ENCODE results near the gene CCDC167.

DNA sequence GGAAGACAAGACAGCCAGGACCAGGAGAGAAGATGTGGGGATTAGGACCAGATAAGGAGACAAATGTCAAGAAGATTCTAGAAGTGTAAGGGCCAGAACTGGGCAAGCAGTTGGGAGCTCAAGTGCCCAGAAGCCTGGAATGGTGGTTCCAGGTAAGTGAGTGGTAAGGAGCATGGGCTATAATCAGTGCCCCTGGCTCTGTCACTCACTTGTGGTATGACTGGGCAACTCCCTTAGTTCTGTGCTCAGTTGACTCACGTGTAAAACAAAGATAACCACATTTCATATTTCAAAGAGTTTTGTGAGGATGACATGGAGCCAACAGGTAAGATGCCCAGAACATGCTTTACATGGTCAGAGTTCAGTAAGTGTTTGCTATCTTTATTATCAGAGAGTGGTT is 11.2 kb downstream of the CCDC167 start:
- TF ChIP-seq GABPA (IDR thresholded peaks at IDR 0.05; ENCODE audit: borderline replicate concordance, insufficient read depth, low read length) = no peak
- no peak for TF ChIP-seq SP1 (IDR thresholded peaks at IDR 0.05; ENCODE audit: low read depth, low read length)
- no peak for TF ChIP-seq POLR2AphosphoS5 (IDR thresholded peaks at IDR 0.05; ENCODE audit: low read depth, low read length)
- TF ChIP-seq, protein P1, sequence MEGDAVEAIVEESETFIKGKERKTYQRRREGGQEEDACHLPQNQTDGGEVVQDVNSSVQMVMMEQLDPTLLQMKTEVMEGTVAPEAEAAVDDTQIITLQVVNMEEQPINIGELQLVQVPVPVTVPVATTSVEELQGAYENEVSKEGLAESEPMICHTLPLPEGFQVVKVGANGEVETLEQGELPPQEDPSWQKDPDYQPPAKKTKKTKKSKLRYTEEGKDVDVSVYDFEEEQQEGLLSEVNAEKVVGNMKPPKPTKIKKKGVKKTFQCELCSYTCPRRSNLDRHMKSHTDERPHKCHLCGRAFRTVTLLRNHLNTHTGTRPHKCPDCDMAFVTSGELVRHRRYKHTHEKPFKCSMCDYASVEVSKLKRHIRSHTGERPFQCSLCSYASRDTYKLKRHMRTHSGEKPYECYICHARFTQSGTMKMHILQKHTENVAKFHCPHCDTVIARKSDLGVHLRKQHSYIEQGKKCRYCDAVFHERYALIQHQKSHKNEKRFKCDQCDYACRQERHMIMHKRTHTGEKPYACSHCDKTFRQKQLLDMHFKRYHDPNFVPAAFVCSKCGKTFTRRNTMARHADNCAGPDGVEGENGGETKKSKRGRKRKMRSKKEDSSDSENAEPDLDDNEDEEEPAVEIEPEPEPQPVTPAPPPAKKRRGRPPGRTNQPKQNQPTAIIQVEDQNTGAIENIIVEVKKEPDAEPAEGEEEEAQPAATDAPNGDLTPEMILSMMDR (IDR thresholded peaks at IDR 0.05; ENCODE audit: control extremely low read depth in 1 of 3, insufficient read depth in 1 of 3, low read depth in 1 of 3, low read length in 3 of 3) = no peak
